Stimulated activated CD4-positive, alpha-beta T cell treated with anti-CD3 and anti-CD28 coated beads, Interleukin-12 subunit alpha, Interleukin-12 subunit beta, amount 100 ng/mL, for 48 hours (primary cell): ENCODE results near the gene TEKT1.

Source experiments
- DNase-seq, 3 donors: peaks; one replicate each; pipeline ENCODE4 v3.0.0-alpha.2; 2020; ENCODE audit warnings: low read depth in 2 of 3, low spot score in 1 of 3

TEKT1 gene

GRCh38 chr17:6768447-6768846 lies 63.1 kb downstream of the TEKT1 start:
- no peak for DNase-seq

- no peak for DNase-seq
Measured at GRCh38 chr17:6761779-6762178, 69.8 kb downstream of the TEKT1 start.

- DNase-seq, result no peak
Measured at GRCh38 chr17:6757747-6758146, 73.8 kb downstream of the TEKT1 start.

- DNase-seq, result no peak
Measured at GRCh38 chr17:6756425-6757031, 75.0 kb downstream of the TEKT1 start.

GRCh38 chr17:6755731-6756184 lies 75.8 kb downstream of the TEKT1 start, which contains the start of gene XAF1:
XAF1 (plus strand) TSS chr17:6756046; CDS start chr17:6756079, 33 bp downstream.
- DNase-seq, result peak; percentile 20 to 34 (median 32)

GRCh38 chr17:6755281-6755680 lies 76.2 kb downstream of the TEKT1 start:
- no peak for DNase-seq

GRCh38 chr17:6753546-6753945 lies 78.0 kb downstream of the TEKT1 start:
- no peak for DNase-seq

GRCh38 chr17:6753006-6753445 lies 78.5 kb downstream of the TEKT1 start:
- peak in 1 of 3 donors; percentile 20 for DNase-seq

- no peak for DNase-seq
Measured at GRCh38 chr17:6752068-6752909, 79.2 kb downstream of the TEKT1 start.

GRCh38 chr17:6749519-6749918 lies 82.0 kb downstream of the TEKT1 start:
- DNase-seq, result no peak

GRCh38 chr17:6748617-6749016 lies 82.9 kb downstream of the TEKT1 start:
- DNase-seq, result no peak
